ENCODE data around the gene AP3M1. TPM values are rescaled to one million over a fixed set of nuclear protein-coding genes. Genes with fewer than 3 reads are reported as not detected.
A peak's percentile ranks its signal among the peaks of the same experiment; 100 is the strongest.

AP3M1 gene
- polyA plus RNA-seq, 4 donors, result 9.7 to 40.8 (median 13.8) TPM

DNA sequence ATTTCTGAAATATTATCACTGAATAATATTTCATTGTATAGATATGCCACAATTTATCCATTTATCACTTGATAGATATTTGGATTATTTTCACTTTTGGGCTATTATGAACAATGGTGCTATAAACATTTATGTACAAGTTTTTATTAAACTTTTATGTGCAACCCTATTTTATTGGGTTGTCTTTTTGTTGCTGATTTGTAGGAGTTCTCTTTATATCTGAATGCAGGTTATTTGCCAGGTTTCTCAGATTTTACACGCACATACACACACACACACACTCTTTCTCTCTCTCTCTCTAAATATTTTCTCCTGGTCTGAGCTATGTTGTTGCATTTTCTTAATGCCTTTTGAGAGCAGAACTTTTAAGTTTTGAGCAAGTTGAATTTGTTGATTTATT is 36.6 kb upstream of the AP3M1 start:
- no peak for FAIRE-seq
- peaks cover 0 to 5% (median 2%) of the 10 kb centered on the region in 3 donors for H3K4me1 ChIP-seq (ENCODE audit: control insufficient read depth in 3 of 3, insufficient read depth in 2 of 3, low read depth in 1 of 3, low read length in 2 of 3)
- 84 to 88% (median 88%) methylated on average over 1 of the region's 1 CpG for WGBS, 3 donors
- DNase-seq, result no peak
- no peaks in the 10 kb centered on the region for H3K36me3 ChIP-seq (ENCODE audit: control insufficient read depth in 3 of 3, insufficient read depth in 2 of 3, low read depth in 1 of 3, low read length in 3 of 3)
- no peaks in the 10 kb centered on the region for H3K27me3 ChIP-seq (ENCODE audit: control insufficient read depth in 3 of 3, insufficient read depth in 3 of 3, low read length in 3 of 3)
- no peak overlapping the region for H3K27ac ChIP-seq (ENCODE audit: low read depth in 1 of 3, low read length in 2 of 3)
- no peaks in the 10 kb centered on the region for H3K9me3 ChIP-seq (ENCODE audit: control insufficient read depth in 2 of 2, insufficient read depth in 1 of 2, low read depth in 1 of 2, low read length in 1 of 2)
- no peak overlapping the region for H3K4me3 ChIP-seq (ENCODE audit: low read depth in 1 of 3, low read length in 3 of 3)

DNA sequence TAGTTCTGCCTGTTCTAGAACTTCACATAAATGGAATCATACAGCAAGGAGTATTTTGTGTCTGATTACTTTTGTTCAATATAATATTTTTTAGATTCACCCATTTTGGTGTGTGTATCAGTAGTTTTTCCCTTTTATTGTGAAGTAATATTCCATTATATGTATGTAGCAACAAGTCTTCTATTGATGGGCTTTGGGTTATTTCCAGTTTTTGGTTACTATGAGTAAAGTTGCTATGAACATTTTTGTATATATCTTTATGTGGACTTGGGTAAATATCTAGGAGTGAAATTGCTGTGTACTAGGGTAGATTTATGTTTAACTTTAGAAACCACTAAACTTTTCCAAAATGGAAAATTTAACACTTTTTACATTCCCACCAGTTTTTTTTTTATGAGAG is 36.0 kb upstream of the AP3M1 start:
- FAIRE-seq (no peak), DNase-seq (no peak)

DNA sequence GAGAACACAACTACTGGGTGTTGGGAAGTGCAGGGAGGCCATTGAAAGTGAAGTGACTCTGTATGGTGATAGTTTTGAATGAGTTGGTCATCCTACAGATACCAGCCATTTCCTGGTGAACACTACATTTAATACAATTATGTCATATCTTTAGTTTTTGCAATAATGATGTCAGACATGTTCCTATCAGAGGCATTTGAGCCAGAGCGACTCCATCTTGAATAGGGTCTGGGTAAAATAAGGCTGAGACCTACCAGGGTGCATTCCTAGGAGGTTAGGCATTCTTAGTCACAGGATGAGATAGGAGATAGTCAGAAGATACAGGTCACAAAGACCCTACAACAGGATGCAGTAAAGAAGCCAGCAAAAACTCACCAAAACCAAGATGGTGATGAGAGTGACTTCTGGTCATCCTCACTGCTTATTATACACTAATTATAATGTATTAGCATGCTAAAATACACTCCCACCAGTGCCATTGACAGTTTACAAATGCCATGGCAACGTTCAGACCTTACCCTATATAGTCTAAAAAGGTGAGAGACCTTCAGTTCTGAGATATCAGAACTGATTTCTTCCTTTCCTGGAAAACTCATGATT is 28.6 kb upstream of the AP3M1 start:
- Histone ChIP-seq H3K27me3 (ENCODE audit: control insufficient read depth in 3 of 3, insufficient read depth in 3 of 3, low read length in 3 of 3) (no peaks in the 10 kb centered on the region), H3K9me3 (ENCODE audit: control insufficient read depth in 2 of 2, insufficient read depth in 1 of 2, low read depth in 1 of 2, low read length in 1 of 2) (no peaks in the 10 kb centered on the region), H3K27ac (ENCODE audit: low read depth in 1 of 3, low read length in 2 of 3) (no peak overlapping the region), H3K4me3 (ENCODE audit: low read depth in 1 of 3, low read length in 3 of 3) (no peak overlapping the region), H3K4me1 (ENCODE audit: control insufficient read depth in 3 of 3, insufficient read depth in 2 of 3, low read depth in 1 of 3, low read length in 2 of 3) (peaks cover 0 to 14% (median 5%) of the 10 kb centered on the region in 3 donors), H3K36me3 (ENCODE audit: control insufficient read depth in 3 of 3, insufficient read depth in 2 of 3, low read depth in 1 of 3, low read length in 3 of 3) (no peaks in the 10 kb centered on the region)
- no peak for FAIRE-seq
- 70 to 91% (median 87%) methylated on average over 2 of the region's 2 CpGs for WGBS, 3 donors
- DNase-seq, result no peak

More for the DNA sequence above, 36.0 kb upstream of the AP3M1 start:
- Histone ChIP-seq H3K27me3 (ENCODE audit: control insufficient read depth in 3 of 3, insufficient read depth in 3 of 3, low read length in 3 of 3) (no peaks in the 10 kb centered on the region), H3K4me3 (ENCODE audit: low read depth in 1 of 3, low read length in 3 of 3) (no peak overlapping the region), H3K36me3 (ENCODE audit: control insufficient read depth in 3 of 3, insufficient read depth in 2 of 3, low read depth in 1 of 3, low read length in 3 of 3) (no peaks in the 10 kb centered on the region), H3K27ac (ENCODE audit: low read depth in 1 of 3, low read length in 2 of 3) (no peak overlapping the region), H3K4me1 (ENCODE audit: control insufficient read depth in 3 of 3, insufficient read depth in 2 of 3, low read depth in 1 of 3, low read length in 2 of 3) (peaks cover 0 to 5% (median 2%) of the 10 kb centered on the region in 3 donors), H3K9me3 (ENCODE audit: control insufficient read depth in 2 of 2, insufficient read depth in 1 of 2, low read depth in 1 of 2, low read length in 1 of 2) (no peaks in the 10 kb centered on the region)

DNA sequence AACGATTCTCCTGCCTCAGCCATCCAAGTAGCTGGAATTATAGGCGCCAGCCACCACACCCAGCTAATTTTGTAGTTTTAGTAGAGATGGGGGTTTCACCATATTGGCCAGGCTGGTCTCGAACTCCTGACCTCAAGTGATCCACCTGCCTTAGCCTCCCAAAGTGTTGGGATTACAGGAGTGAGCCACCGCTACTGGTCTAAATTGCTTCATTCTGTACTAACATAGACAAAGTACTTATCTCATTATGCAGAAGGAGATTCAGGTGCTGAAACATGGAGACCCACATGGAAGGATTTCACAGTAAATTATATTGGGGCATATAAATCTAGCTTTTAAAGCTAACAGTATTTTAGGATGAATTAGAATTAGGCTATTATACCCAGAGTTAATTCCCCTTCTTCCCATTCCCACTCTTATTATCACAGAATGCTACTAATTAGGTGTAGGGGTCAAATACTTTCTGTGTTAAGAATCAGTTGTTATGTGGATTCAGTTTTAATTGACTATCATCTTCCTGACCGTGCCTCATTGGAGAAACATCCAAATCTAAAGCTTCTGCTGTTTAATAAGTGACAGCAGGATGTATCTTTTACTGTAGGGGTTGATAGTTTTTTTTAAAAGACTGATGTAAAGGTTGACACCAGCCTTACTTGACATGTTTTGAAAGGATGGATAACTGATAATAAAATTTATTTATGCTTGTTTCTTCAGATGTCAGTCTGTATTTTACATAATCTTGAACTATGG is 27.6 kb upstream of the AP3M1 start:
- H3K36me3 ChIP-seq (ENCODE audit: control insufficient read depth in 3 of 3, insufficient read depth in 2 of 3, low read depth in 1 of 3, low read length in 3 of 3), result no peaks in the 10 kb centered on the region
- H3K4me1 ChIP-seq (ENCODE audit: control insufficient read depth in 3 of 3, insufficient read depth in 2 of 3, low read depth in 1 of 3, low read length in 2 of 3), result peaks cover 0 to 15% (median 5%) of the 10 kb centered on the region in 3 donors
- H3K27me3 ChIP-seq (ENCODE audit: control insufficient read depth in 3 of 3, insufficient read depth in 3 of 3, low read length in 3 of 3), result no peaks in the 10 kb centered on the region
- DNase-seq, result no peak
- H3K27ac ChIP-seq (ENCODE audit: low read depth in 1 of 3, low read length in 2 of 3), result no peak overlapping the region
- 89 to 94% (median 91%) methylated on average over 5 of the region's 5 CpGs for whole genome bisulfite sequencing, 3 donors
- no peak overlapping the region for H3K4me3 ChIP-seq (ENCODE audit: low read depth in 1 of 3, low read length in 3 of 3)
- no peak for FAIRE-seq
- no peaks in the 10 kb centered on the region for H3K9me3 ChIP-seq (ENCODE audit: control insufficient read depth in 2 of 2, insufficient read depth in 1 of 2, low read depth in 1 of 2, low read length in 1 of 2)

DNA sequence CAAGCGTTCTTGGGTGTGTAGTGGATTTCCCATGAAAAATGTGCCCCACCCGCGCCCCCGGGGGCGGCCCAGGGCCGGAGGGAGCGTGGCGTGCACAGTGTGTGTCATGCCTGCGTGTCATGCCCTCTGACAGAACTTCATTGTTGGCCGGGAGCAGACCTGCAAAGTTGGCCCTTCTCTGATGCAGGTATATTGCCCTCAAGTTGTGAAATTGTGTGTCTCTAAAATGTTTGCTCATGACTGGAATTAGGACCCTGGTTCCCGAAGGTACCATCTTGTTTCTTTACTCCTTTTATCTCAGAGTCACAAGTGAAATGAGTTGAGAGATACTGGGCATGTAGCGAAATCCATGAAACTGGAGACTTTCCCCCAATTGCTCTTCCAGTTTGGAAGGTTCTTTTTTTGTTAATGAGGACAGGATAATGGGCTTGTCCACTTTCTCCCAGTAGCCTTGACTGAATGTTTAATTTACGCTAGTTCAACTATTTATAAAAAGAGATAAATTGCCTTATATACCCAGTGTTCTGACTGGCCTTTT is 26.6 kb upstream of the AP3M1 start:
- FAIRE-seq, result no peak
- Histone ChIP-seq H3K36me3 (ENCODE audit: control insufficient read depth in 3 of 3, insufficient read depth in 2 of 3, low read depth in 1 of 3, low read length in 3 of 3) (no peaks in the 10 kb centered on the region), H3K4me1 (ENCODE audit: control insufficient read depth in 3 of 3, insufficient read depth in 2 of 3, low read depth in 1 of 3, low read length in 2 of 3) (peaks cover 0 to 15% (median 5%) of the 10 kb centered on the region in 3 donors), H3K27me3 (ENCODE audit: control insufficient read depth in 3 of 3, insufficient read depth in 3 of 3, low read length in 3 of 3) (no peaks in the 10 kb centered on the region), H3K27ac (ENCODE audit: low read depth in 1 of 3, low read length in 2 of 3) (peak overlapping the region; percentile 90 to 94 (median 94)), H3K4me3 (ENCODE audit: low read depth in 1 of 3, low read length in 3 of 3) (peak overlapping the region; percentile 24 to 65 (median 59)), H3K9me3 (ENCODE audit: control insufficient read depth in 2 of 2, insufficient read depth in 1 of 2, low read depth in 1 of 2, low read length in 1 of 2) (no peaks in the 10 kb centered on the region)
- WGBS, 3 donors, result 11 to 14% (median 12%) methylated on average over 13 of the region's 13 CpGs
- DNase-seq, result peak; percentile 48 to 83

DNA sequence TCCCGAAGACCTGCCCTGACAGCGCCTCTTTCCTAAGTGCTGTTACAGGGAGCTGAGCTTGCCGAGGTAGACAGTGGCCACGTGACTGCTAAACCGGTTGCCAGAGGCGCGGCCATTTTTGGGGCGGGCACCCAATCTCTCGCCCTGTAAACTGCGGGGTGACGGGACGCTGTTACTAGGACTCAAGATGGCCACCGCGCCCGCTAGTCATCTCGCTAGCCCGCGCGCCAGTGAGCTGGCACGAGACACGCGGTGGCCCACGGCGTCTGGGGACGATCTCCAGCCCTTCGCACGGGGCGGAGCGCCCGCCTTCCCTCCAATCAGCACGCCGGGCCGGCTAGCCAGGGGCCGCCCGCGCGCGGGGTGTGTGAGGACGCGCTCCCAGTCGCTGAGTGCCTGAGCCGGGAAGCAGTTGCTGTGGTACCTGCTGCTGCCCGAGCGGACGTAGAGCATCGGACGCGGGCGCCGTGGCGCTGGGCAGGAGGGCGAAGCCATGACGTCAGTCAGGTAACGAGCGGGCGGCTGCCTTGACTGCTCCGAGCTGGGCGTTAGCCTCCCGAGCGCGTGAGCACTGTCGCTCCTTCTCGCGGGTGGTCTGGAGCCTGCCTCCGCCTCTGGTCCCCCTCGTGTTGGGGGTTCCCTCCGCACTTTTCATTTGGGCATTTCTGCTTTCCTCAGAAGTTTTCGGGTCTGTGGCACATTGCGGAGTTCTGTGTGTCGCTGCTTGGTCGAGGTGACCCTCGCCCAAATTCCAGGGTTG is 25.9 kb upstream of the AP3M1 start:
- H3K4me3 ChIP-seq (ENCODE audit: low read depth in 1 of 3, low read length in 3 of 3), result peak overlapping the region; percentile 24 to 65 (median 59)
- H3K4me1 ChIP-seq (ENCODE audit: control insufficient read depth in 3 of 3, insufficient read depth in 2 of 3, low read depth in 1 of 3, low read length in 2 of 3), result peaks cover 0 to 15% (median 5%) of the 10 kb centered on the region in 3 donors
- peak overlapping the region; percentile 90 to 94 (median 94) for H3K27ac ChIP-seq (ENCODE audit: low read depth in 1 of 3, low read length in 2 of 3)
- no peaks in the 10 kb centered on the region for H3K9me3 ChIP-seq (ENCODE audit: control insufficient read depth in 2 of 2, insufficient read depth in 1 of 2, low read depth in 1 of 2, low read length in 1 of 2)
- no peaks in the 10 kb centered on the region for H3K27me3 ChIP-seq (ENCODE audit: control insufficient read depth in 3 of 3, insufficient read depth in 3 of 3, low read length in 3 of 3)
- FAIRE-seq (no peak), DNase-seq (peak; percentile 96 to 97)
- 0 to 1% (median 0%) methylated on average over 55 to 72 of the region's 72 CpGs for WGBS, 3 donors
- no peaks in the 10 kb centered on the region for H3K36me3 ChIP-seq (ENCODE audit: control insufficient read depth in 3 of 3, insufficient read depth in 2 of 3, low read depth in 1 of 3, low read length in 3 of 3)

DNA sequence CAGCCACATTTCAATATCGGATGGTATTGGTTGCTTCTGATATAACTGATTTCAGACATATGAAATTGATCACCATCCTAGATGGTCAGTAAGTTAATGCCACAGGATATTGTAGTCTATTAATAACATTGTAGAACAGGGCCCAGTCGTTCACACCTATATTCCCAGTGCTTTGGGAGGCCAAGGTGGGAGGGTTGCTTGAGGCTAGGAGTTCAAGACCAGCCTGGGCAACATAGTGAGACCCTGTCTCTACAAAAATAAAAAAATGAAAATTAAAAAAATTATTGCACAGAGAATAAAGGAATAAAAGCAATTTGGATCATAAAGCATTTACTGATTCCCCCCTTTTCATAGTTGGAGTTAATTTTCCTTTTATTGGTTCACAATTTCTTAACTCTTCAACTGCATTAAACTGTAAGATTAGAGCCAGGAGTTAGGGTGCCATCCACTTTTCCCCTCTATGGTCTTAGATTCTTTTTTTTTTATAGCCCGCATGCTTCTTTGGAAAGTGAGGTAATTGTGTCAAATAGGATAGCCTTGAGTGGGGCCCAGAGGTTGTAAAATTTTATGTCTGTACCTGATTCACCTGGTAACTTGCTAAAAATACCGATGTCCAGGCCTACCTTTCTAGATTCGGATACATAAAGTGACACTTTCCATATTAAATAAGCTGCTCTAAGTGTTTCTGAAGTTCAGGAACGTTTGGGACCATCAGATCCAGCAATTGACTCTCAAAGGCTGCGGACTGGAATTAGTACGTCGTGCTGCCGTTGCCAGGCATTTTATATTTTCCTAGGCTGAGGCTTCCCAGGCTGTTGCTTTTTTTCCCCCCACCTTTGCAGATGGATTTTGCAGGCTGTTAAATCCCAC is 25.1 kb upstream of the AP3M1 start:
- H3K27me3 ChIP-seq (ENCODE audit: control insufficient read depth in 3 of 3, insufficient read depth in 3 of 3, low read length in 3 of 3), result no peaks in the 10 kb centered on the region
- peaks cover 0 to 15% (median 5%) of the 10 kb centered on the region in 3 donors for H3K4me1 ChIP-seq (ENCODE audit: control insufficient read depth in 3 of 3, insufficient read depth in 2 of 3, low read depth in 1 of 3, low read length in 2 of 3)
- no peaks in the 10 kb centered on the region for H3K9me3 ChIP-seq (ENCODE audit: control insufficient read depth in 2 of 2, insufficient read depth in 1 of 2, low read depth in 1 of 2, low read length in 1 of 2)
- 16 to 25% (median 19%) methylated on average over 10 of the region's 10 CpGs for WGBS, 3 donors
- peak overlapping the region; percentile 24 to 65 (median 59) for H3K4me3 ChIP-seq (ENCODE audit: low read depth in 1 of 3, low read length in 3 of 3)
- no peaks in the 10 kb centered on the region for H3K36me3 ChIP-seq (ENCODE audit: control insufficient read depth in 3 of 3, insufficient read depth in 2 of 3, low read depth in 1 of 3, low read length in 3 of 3)
- DNase-seq (peak in 1 of 2 donors; percentile 78), FAIRE-seq (no peak)
- peak overlapping the region; percentile 90 to 94 (median 94) for H3K27ac ChIP-seq (ENCODE audit: low read depth in 1 of 3, low read length in 2 of 3)

All from small intestine (tissue), 7 donors.